Endothelial cell of umbilical vein (primary cell): ENCODE results near the gene CALML6. TPM values are rescaled to one million over a fixed set of nuclear protein-coding genes. Genes with fewer than 3 reads are reported as not detected.

Source experiments
- BruUV-seq: library from RNA; stranded (reverse); fragments of 400-500 nt; replicated peaks from 2 replicates; lab custom pipeline; 2021; lab: Mats Ljungman, UMichigan
- CTCF ChIA-PET: fragments of 300-600, 350-600 bp; sonication (Branson Sonifier 250); formaldehyde crosslinking; loops from one replicate; lab custom pipeline; 2021; ENCODE audit warnings: antibody characterized with exemption, inconsistent platforms; lab: Charles Lee
- POLR2A ChIA-PET: fragments of 300-600, 350-600 bp; sonication (Branson Sonifier 250); formaldehyde crosslinking; loops from one replicate; lab custom pipeline; 2021; ENCODE audit warnings: antibody characterized with exemption, inconsistent platforms; lab: Charles Lee
- DNase-seq: peaks from one replicate; pipeline ENCODE4 v3.0.0-alpha.2; 2011; ENCODE audit warnings: low read depth, low spot score
- FAIRE-seq: peaks from 2 replicates; lab custom pipeline; 2011; peaks lifted over from hg19 to GRCh38; lab: Jason Lieb, UNC
- H2AFZ ChIP-seq: 2 replicates; pipeline ENCODE4 v1.6.0; 2012; ENCODE audit warnings: low read depth, low read length, control low read depth, inconsistent platforms
- H3K27ac ChIP-seq: 2 replicates; pipeline ENCODE4 v1.5.1; 2011; ENCODE audit warnings: low read depth, mild to moderate bottlenecking, control low read depth, low read length, moderate library complexity; ENCODE audit not compliant: insufficient read depth
- H3K27me3 ChIP-seq, 2 experiments: 2 replicates each; pipeline versions ENCODE4 v1.6.0 to v1.6.1; 2011; ENCODE audit warnings: low read length in 2 of 2, mixed read lengths in 1 of 2; ENCODE audit not compliant: control insufficient read depth in 2 of 2, insufficient read depth in 2 of 2
- H3K36me3 ChIP-seq, 2 experiments: 2 replicates in 1 of 2; 3 replicates in 1 of 2; pipeline ENCODE4 v1.5.1; 2011; ENCODE audit warnings: low read length in 2 of 2, mild to moderate bottlenecking in 1 of 2, moderate library complexity in 1 of 2; ENCODE audit not compliant: control insufficient read depth in 2 of 2, insufficient read depth in 2 of 2; ENCODE audit errors: extremely low read depth in 1 of 2
- H3K4me1 ChIP-seq: 3 replicates; pipeline ENCODE4 v1.5.1; 2011; ENCODE audit warnings: mild to moderate bottlenecking, low read length; ENCODE audit not compliant: control insufficient read depth, insufficient read depth; ENCODE audit errors: extremely low read depth
- H3K4me2 ChIP-seq: 2 replicates; pipeline ENCODE4 v1.6.1; 2011; ENCODE audit warnings: low read length, control low read depth, mixed read lengths; ENCODE audit not compliant: insufficient read depth
- H3K4me3 ChIP-seq, 3 experiments: fragments of 200-600 bp in 1 of 3; sonication (generic), shearing (Covaris generic) in 1 of 3; replicated peaks in 1 of 3; 2 replicates each; pipeline ENCODE4 v1.5.1; 2011 to 2016; ENCODE audit warnings: control low read depth in 3 of 3, low read length in 3 of 3, mild to moderate bottlenecking in 2 of 3, inconsistent platforms in 1 of 3, low read depth in 1 of 3, moderate library complexity in 1 of 3; ENCODE audit not compliant: insufficient read depth in 1 of 3
- H3K79me2 ChIP-seq: 2 replicates; pipeline ENCODE4 v1.6.0; 2012; ENCODE audit warnings: low read length, inconsistent platforms; ENCODE audit not compliant: control insufficient read depth, insufficient read depth
- H3K9ac ChIP-seq: replicated peaks from 2 replicates; pipeline ENCODE3; 2011; ENCODE audit warnings: low read length, control low read depth; ENCODE audit not compliant: insufficient read depth; ENCODE audit errors: extremely low read depth
- H3K9me1 ChIP-seq: replicated peaks from 3 replicates; pipeline ENCODE4 v1.6.0; 2011; ENCODE audit warnings: mild to moderate bottlenecking, low read length; ENCODE audit not compliant: control insufficient read depth, insufficient read depth; ENCODE audit errors: extremely low read depth
- H3K9me3 ChIP-seq: replicated peaks from 2 replicates; pipeline ENCODE4 v1.5.1; 2012; ENCODE audit warnings: low read length, inconsistent platforms; ENCODE audit not compliant: control insufficient read depth, insufficient read depth
- H4K20me1 ChIP-seq: replicated peaks from 2 replicates; pipeline ENCODE3; 2011; ENCODE audit warnings: mild to moderate bottlenecking, low read length; ENCODE audit not compliant: control insufficient read depth, insufficient read depth; ENCODE audit errors: extremely low read depth
- GATA2 ChIP-seq: IDR thresholded peaks from 2 replicates; pipeline ENCODE4 v1.7.0; 2011; ENCODE audit warnings: low read depth, mild to moderate bottlenecking, moderate library complexity, mixed read lengths, low read length; ENCODE audit not compliant: insufficient read length, insufficient read depth
- MYC ChIP-seq: IDR thresholded peaks from one replicate; pipeline ENCODE4 v1.6.1; 2011; ENCODE audit warnings: mild to moderate bottlenecking, low read depth, low read length
- POLR2AphosphoS5 ChIP-seq: IDR thresholded peaks from 2 replicates; pipeline ENCODE4 v1.6.1; 2012; ENCODE audit warnings: low read depth, mild to moderate bottlenecking, control low read depth, low read length, moderate library complexity; ENCODE audit not compliant: insufficient read depth
- dilution Hi-C: fragments of 300-500 bp; cut with MboI; formaldehyde crosslinking; loops from one replicate; pipeline ENCODE4 v1.15.0; 2019; ENCODE audit warnings: low sequenced_read_pairs; ENCODE audit not compliant: extremely low pct_ligation_motif_present
- intact Hi-C: fragments of 100-400 bp; cut with micrococcal nuclease; formaldehyde crosslinking; loops from one replicate; pipeline ENCODE4 v1.10.0; 2022
- polyA plus RNA-seq, 4 experiments: library from polyadenylated mRNA; depleted of rRNA in 3 of 4; stranded (reverse) in 3 of 4; unstranded in 1 of 4; fragments of >200 nt; gene quantifications; 2 replicates each; pipeline versions ENCODE4 v1.2.1 to v1.2.3, GENCODE V29; 2011 to 2012; ENCODE audit warnings: missing spikeins in 1 of 4
- total RNA-seq: library from RNA; stranded (reverse); gene quantifications from 2 replicates; pipeline ENCODE4 v1.2.3, GENCODE V29; 2021

The CALML6 gene
- total and polyA plus RNA-seq, 2 donors (not counting 3 experiments of a cell fraction or from before 2014, with no cell fraction given), result 0.36 to 0.44 TPM

- Histone ChIP-seq H3K9me1 (no peaks in the 10 kb centered on the region), H2AFZ (peak within 1 kb of the TSS; percentile 55), H3K27ac (peak within 1 kb of the TSS; percentile 83), H3K9me3 (no peaks in the 10 kb centered on the region), H3K4me3 (peak within 1 kb of the TSS; percentile 79 to 99 (median 99)), H3K4me1 (peaks cover 22% of the 10 kb centered on the region), H4K20me1 (peaks cover 15% of the 10 kb centered on the region), H3K4me2 (peak within 1 kb of the TSS; percentile 31), H3K9ac (peak within 1 kb of the TSS; percentile 96), H3K36me3 (no peaks in the 10 kb centered on the region), H3K79me2 (peaks cover 47% of the 10 kb centered on the region), H3K27me3 (no peaks in the 10 kb centered on the region)
- BruUV-seq, result no TSS peak
- DNase-seq (peak; percentile 86), FAIRE-seq (peak; percentile 66)
- TF ChIP-seq MYC, result no peak
- TF ChIP-seq POLR2AphosphoS5, result peak; percentile 82
- dilution Hi-C loops, result no loop called here
- intact Hi-C loops, result loop anchor here (1.0 kb wide), 2 partner anchors 16 to 32 kb away; no protein-coding TSS in a partner anchor
- ChIA-PET POLR2A (no interaction called here), CTCF (interaction anchor here (1.6 kb wide), 1 partner anchor 18 kb away, joined by 7 read pairs; no protein-coding TSS in a partner anchor)
Observed at GRCh38 chr1:1890506-1891348, 24.3 kb upstream of the CALML6 start, which contains the start of gene GNB1. Gene GNB1 (minus strand): TSS chr1:1891087. CDS start chr1:1825453, 65,634 bp downstream.

- DNase-seq, result peak; percentile 65
- Histone ChIP-seq H3K27me3 (no peaks in the 10 kb centered on the region), H2AFZ (peak overlapping the region; percentile 55), H3K9ac (peak overlapping the region; percentile 96), H3K79me2 (peaks cover 39% of the 10 kb centered on the region), H3K36me3 (no peaks in the 10 kb centered on the region), H3K4me1 (peaks cover 22% of the 10 kb centered on the region), H3K4me3 (peak overlapping the region; percentile 21 to 79 (median 34)), H3K27ac (peak overlapping the region; percentile 32), H3K9me3 (no peaks in the 10 kb centered on the region), H3K9me1 (no peaks in the 10 kb centered on the region), H4K20me1 (peaks cover 13% of the 10 kb centered on the region), H3K4me2 (peak overlapping the region; percentile 31)
- TF ChIP-seq POLR2AphosphoS5 (peak; percentile 18), GATA2 (no peak)
- FAIRE-seq, result peak; percentile 38
- dilution Hi-C loops, result no loop called here
- ChIA-PET CTCF (interaction anchor here (1.6 kb wide), 2 partner anchors 14 to 17 kb away, joined by 7 to 12 read pairs; no protein-coding TSS in a partner anchor), POLR2A (no interaction called here)
- no TSS peak for BruUV-seq
- intact Hi-C loops, result loop anchor here (1.0 kb wide), 2 partner anchors 15 to 33 kb away; no protein-coding TSS in a partner anchor
Observed at GRCh38 chr1:1891349-1892078, 23.5 kb upstream of the CALML6 start.
